Heart left ventricle (tissue), 13 donors: ENCODE measurements around the gene TH.

ENCODE experiments used
- CTCF ChIP-seq, 12 donors: fragments of 200-600 bp; sonication (generic) in 4 of 12; IDR thresholded peaks; one replicate each; pipeline versions ENCODE4 v1.5.0 to v1.8.0; 2018 to 2022; ENCODE audit warnings: antibody characterized with exemption in 12 of 12, mild to moderate bottlenecking in 5 of 12
- POLR2A ChIP-seq, 2 donors: fragments of 450-650 bp; IDR thresholded peaks; one replicate each; pipeline ENCODE4 v1.6.1; 2017; ENCODE audit warnings: antibody characterized with exemption in 2 of 2, mild to moderate bottlenecking in 2 of 2, moderate library complexity in 2 of 2
- donor health status: ischemic (EF 13 %, LVEDD 7.1; RV severe dilation, severe dysfunction).
- donor health status: DM: no; HTN: yes; CAD: no.
- donor health status: DM: no; HTN: no; CAD: no.
- donor health status: ischemic (EF 25% LVEDD 6.9; RV normal size, moderate dysfunction).
- donor health status: ischemic (EF 25% LVEDD 5.7; RV mildly dilated, moderate dysfunction).
- donor health status: ischemic (EF 35%, LVEDD 5.7; RV mildly dilated, moderate dysfunction).
- donor health status: nonischemic (EF 11% LVEDD 7.7; RV severe dilation, severe dysfunction).
- donor health status: DM: yes; HTN: yes; CAD: no.
- donor health status: PGD.
- donor health status: ischemic (EF 29% LVEDD 5.4; RV normal size, mild dysfunction).
- donor health status: nonischemic (EF 23%, LVEDD 6.1; RV moderate dilation, normal function).

- TF ChIP-seq CTCF (IDR thresholded peaks at IDR 0.05): no peak
- TF ChIP-seq POLR2A (IDR thresholded peaks at IDR 0.05): no peak
Measured at GRCh38 chr11:2149460-2149859, 22.2 kb downstream of the TH start.
